Lung microvascular endothelial cell (primary cell): Measurements from ENCODE around the gene NOXO1. TPM values are rescaled to one million over a fixed set of nuclear protein-coding genes. Genes with fewer than 3 reads are reported as not detected.
"Not testable (repeated sequence)": the region's sequence is repeated elsewhere in the genome, so short reads cannot be mapped to it uniquely, and the experiment has no call there.

Source experiments
- DNase-seq, 2 donors: peaks; one replicate each; pipeline versions ENCODE4 v3.0.0 to v3.0.0-alpha.2; 2010; ENCODE audit warnings: low read depth in 2 of 2
- total RNA-seq: library from RNA; depleted of rRNA; stranded (reverse); fragments of >200 nt; gene quantifications from 2 replicates; pipeline ENCODE4 v1.2.1, GENCODE V29; 2014

NOXO1 gene
- total RNA-seq, 1 donor from 2014 or later = under 0.01 TPM

DNA sequence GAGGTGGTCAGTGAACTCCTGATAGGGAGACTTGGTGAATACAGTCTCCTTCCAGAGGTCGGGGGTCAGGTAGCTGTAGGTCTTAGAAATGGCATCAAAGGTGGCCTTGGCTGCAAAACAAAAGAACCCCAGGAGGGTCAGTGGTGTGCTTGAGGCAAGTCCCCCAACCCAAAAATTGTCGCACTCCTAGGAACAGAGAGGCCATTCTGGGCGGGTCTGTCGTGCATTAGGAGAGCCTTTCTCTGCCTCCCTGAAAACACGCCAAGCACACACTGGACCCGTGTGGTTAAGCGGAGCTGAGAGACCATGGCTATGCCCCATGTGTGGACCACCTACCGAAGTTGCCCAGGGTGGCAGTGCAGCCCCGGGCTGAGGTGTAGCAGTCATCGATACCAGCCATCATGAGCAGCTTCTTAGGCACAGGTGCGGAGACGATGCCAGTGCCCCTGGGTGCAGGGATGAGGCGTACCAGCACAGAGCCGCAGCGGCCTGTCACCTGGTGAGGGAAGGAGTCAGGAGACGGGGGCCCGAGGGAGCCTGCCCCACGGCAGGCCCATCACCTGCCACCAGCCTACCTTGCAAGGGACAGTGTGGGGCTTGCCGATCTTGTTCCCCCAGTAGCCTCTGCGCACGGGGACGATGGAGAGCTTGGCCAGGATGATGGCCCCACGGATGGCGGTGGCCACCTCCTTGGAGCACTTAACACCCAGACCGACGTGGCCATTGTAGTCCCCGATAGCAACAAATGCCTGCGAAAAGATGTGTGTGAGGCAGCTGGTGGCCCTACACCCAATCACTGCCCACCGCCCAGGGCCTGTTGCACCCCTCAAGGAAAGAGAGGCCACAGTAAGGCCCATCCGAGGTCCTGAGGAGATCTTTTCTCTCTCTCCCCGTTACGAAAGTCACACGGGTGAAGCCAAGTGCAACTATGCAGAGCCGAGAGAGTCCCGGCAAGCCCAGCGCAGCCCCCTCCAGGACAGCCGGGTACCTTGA lies 18.8 kb downstream of the NOXO1 start:
- not testable (repeated sequence) for DNase-seq

GRCh38 chr16:1961651-1962067 lies 19.6 kb downstream of the NOXO1 start:
- no peak for DNase-seq

- DNase-seq = peak in 1 of 2 donors; percentile 26
Measured at GRCh38 chr16:1960665-1961630, 20.3 kb downstream of the NOXO1 start.

GRCh38 chr16:1959269-1960039 lies 21.8 kb downstream of the NOXO1 start, which contains the start of gene NDUFB10:
NDUFB10 (plus strand) TSS chr16:1959538; CDS start chr16:1959625, 87 bp downstream.
- peak; percentile 92 to 94 for DNase-seq

GRCh38 chr16:1958715-1959268 lies 22.5 kb downstream of the NOXO1 start:
- no peak for DNase-seq

GRCh38 chr16:1958143-1958491 lies 23.2 kb downstream of the NOXO1 start:
- not testable (repeated sequence) for DNase-seq

DNA sequence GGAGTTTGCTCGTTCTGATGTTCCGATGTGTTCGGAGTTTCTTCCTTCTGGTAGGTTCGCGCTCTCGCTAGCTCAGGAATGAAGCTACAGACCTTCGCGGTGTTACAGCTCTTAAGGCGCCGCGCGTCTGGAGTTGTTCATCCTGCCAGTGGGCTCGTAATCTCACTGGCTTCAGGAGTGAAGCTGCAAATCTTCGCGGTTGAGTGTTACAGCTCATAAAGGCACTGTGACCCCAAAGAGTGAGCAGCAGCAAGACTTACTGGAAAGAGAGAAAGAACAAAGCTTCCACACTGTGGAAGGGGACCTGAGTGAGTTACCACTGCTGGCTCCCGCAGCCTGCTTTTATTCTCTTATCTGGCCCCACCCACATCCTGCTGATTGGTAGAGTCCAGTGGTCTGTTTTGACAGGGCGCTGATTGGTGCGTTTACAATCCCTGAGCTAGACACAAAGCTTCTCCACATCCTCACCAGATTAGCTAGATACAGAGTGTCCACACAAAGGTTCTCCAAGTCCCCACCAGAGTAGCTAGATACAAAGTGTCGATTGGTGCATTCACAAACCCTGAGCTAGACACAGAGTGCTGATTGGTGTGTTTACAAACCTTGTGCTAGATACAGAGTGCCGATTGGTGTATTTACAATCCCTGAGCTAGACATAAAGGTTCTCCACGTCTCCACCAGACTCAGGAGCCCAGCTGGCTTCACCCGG lies 23.7 kb downstream of the NOXO1 start:
- not testable (repeated sequence) for DNase-seq

DNA sequence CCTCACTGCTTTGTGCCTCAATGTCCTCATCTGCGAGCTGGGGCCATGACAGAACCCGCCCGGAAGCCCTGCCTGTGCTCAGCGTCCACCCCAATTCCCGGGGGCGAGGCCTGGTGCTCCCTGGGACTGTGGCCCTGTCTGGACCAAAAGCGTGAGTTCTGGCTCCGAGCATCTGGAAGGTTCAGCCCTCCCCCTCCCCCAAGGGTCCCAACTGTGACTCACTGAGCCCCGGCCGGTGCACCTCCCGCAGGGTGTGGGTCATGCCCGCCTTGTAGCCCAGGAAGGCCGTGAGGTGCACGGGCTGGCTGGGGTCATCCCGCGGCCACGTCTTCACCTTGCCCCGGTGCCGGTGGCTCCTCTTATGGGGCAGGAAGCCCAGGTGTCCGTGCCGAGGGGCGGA lies 27.5 kb downstream of the NOXO1 start:
- no peak for DNase-seq

DNA sequence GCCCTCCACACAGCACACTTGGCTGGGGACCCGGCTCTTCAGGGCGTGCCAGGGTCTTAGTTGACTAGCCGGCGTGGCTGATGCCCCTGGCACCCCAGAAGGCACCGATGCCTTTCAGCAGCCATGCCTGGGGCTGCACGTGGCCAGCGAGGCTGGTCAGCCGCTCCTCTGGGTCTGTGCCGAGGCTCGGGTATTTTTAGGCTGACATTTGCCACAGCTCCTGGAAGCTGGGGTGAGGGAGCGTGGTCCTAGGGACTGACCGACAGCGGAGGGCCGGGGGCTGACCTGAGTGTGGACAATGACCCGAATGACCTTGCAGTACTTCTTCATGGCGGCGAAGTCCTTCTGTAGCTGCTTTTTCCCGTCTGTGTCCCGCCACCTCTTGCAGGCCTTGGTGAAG lies 30.7 kb downstream of the NOXO1 start:
- no peak for DNase-seq

GRCh38 chr16:1950047-1950446 lies 31.2 kb downstream of the NOXO1 start:
- DNase-seq = no peak

DNA sequence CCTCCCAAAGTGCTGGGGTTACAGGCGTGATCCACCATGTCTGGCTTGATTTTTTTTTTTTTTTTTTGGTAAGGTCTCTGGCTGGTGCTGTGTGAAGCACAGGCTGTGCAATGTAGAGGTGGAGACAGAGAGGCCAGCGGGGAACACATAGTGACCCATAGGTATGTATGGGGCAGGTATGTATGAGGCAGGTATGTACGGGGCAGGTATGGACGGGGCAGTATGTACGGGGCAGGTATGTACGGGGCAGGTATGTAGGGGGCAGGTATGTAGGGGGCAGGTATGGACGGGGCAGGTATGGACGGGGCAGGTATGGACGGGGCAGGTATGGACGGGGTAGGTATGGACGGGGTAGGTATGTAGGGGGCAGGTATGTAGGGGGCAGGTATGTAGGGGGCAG lies 31.8 kb downstream of the NOXO1 start:
- no peak for DNase-seq

- no peak for DNase-seq
Measured at GRCh38 chr16:1947369-1947670, 33.9 kb downstream of the NOXO1 start.

DNA sequence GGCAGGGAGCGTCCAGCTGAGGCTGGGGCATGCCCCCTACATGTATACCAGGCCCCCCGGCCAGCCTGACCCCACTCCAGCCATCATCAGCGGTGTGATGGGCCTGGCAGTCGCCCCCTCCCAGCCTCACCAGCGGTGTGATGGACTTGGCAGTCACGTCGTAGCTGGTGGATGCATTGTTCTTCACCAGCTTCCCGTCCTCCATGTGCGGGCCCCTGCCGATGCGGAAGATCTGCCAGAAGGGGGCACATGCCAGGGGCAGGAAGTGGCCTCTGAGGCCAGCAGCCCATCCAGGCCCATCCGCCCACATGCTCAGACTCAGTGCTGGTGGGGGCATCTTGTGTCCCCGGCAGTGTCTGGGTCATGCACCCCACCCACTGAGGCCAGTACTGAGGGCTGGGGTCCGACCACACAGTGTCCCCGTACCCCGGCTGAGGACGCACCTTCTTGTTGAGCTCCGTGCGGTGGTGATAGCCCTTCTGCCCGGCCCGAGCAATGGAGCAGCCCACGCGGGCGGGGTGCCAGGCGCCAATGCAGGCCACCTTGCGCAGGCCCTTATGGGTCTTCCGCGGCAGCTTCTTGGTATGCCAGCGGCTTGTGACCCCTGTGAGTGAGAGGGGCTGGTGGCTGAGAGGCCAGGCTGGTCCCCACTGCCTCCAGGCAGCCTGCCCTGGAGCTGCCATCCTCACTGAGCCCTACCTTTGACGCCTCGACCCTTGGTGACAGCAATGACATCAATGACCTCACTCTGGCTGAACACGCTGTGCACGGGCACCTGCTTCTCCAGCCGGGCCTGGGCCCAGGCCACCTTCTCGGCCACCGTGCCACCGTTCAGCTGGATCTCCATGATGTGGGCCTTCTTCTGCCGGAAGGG lies 34.5 kb downstream of the NOXO1 start:
- peak in 1 of 2 donors; percentile 45 for DNase-seq

DNA sequence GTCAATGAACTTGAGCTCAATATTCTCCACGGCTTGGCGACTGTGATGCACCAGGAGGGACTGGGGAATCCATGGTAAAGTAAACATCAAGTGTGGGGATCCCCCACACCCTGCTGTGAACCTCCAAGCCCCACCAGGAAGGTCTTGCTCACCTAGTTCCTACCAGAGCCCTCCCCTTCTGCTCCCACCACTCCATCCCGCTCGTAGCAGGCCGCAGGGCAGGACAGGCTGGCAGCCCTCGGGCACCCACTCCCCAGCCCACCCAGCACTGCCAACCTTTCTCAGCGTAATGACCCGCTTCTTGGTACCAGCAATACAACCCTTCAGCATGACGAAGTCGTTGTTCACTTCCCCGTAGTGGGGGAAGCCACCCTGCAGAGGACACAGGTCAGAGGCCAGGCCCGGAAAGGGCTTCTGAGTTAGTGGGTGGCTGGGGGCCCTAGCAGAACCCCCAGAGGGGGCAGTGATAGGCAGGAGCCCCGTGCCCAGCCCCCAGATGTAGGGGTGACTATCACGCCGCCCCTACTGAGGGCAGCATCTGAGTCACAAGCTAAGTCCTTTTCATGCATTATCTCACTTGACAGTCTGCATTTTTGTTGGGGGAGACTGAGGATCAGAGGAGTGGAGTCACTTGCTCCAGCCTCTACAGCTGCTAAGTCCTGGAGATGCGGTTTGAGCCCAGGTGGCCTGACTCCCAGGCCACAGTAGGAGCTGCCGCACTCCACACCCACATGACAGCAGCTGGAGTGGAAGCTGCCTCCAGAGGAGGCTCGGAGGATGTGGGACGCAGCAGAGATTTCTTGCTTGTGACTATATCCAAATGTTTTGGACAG lies 35.5 kb downstream of the NOXO1 start:
- no peak for DNase-seq

DNA sequence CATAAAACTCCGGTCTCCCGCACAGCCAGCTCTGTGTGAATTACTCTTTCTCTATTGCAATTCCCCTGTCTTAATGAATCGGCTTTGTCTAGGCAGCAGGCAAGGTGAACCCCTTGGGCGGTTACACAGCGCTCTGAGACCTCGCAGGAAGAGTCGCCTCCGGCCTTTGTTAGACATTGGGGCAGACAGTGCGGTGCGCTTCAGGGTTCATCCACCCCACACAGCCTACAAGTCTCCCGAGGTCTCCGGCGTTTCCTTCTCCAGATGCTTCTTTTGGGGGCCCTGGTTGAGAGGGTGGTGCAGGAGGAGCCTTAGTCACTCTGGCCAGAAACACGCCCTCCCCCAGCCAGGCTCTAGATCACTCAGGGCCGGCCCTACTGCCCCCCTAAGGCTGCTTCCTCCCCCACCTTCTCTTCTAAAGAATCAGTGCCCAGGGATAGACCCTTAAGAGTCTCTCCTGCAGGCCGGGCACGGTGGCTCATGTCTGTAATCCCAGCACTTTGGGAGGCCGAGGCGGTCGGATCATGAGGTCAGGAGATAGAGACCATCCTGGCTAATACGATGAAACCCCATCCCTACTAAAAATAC lies 36.6 kb downstream of the NOXO1 start:
- DNase-seq = no peak

DNA sequence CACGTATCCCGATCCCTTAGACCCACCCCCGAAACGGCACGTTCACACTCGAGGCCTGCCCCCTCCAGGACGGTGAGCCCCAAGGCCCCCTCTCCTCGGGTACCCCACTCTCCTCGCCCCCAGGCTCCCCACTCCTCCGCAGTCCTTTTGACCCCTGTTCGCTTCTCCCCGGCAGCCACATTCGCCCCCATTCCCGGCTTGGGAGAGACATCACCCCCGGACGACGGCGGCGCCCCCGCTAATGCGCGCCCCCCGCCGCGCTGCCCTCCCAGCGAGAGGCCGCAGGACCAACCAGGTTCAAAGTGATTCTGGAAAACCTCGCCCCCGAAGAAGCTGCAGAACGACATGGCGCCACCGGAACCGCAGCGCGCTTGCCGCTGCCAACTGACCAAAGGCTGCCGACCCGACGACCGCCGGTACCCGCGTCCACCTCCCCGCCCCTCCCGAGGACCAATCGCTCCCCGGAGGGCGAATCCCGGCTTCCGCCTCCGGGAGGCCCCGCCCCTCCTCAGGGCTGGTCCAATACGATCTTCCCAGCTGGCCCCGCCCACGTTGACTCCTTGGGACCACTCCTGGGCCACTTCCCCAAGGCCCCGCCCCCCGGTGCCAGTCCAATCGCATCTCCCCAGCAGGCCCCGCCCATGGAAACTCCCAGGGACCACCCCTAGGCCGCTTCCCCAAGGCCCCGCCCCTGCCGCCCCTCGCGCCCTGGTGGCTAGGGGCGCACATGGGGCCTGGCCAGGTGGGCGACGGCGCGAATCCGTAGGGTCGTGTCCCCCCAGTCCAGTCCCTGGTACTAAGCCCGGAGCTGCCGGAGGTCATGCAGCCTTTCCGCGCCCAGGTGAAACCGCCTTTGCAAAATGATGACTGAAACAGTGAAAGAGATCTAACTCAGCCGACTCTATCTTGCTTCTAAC lies 38.2 kb downstream of the NOXO1 start, which contains the start of gene MSRB1:
TSS of gene MSRB1 (minus strand) at position 390 of the 917 bp plus-strand sequence. CDS start at position 347, 43 bp downstream.
- peak; percentile 97 to 99 for DNase-seq
